Endometrium (tissue), 2 donors: Measurements from ENCODE around the gene DAPK1.
"Not testable (repeated sequence)": the region's sequence is repeated elsewhere in the genome, so short reads cannot be mapped to it uniquely, and the experiment has no call there.

ENCODE experiments used
- FAIRE-seq: peaks from 2 replicates; lab custom pipeline; 2012; peaks lifted over from hg19 to GRCh38; lab: Jason Lieb, UNC
- donor health status: control.
- donor health status: control.

DAPK1 gene

GRCh38 chr9:87543251-87543650 lies 45.6 kb downstream of the DAPK1 start:
- FAIRE-seq = peak; percentile 33

- FAIRE-seq = no peak
Observed at GRCh38 chr9:87545858-87546257, 48.2 kb downstream of the DAPK1 start.

- FAIRE-seq = no peak
Observed at GRCh38 chr9:87546704-87547103, 49.0 kb downstream of the DAPK1 start.

- no peak for FAIRE-seq
Observed at GRCh38 chr9:87547671-87548081, 50.0 kb downstream of the DAPK1 start.

GRCh38 chr9:87548159-87548558 lies 50.5 kb downstream of the DAPK1 start:
- no peak for FAIRE-seq

- FAIRE-seq = not testable (repeated sequence)
Observed at GRCh38 chr9:87549088-87549487, 51.4 kb downstream of the DAPK1 start.

- FAIRE-seq = no peak
Observed at GRCh38 chr9:87549791-87550190, 52.1 kb downstream of the DAPK1 start.

GRCh38 chr9:87550253-87550954 lies 52.7 kb downstream of the DAPK1 start:
- no peak for FAIRE-seq

GRCh38 chr9:87551772-87552217 lies 54.1 kb downstream of the DAPK1 start:
- FAIRE-seq = no peak

GRCh38 chr9:87554171-87554910 lies 56.7 kb downstream of the DAPK1 start:
- no peak for FAIRE-seq

- FAIRE-seq = no peak
Observed at GRCh38 chr9:87554976-87555375, 57.3 kb downstream of the DAPK1 start.

- no peak for FAIRE-seq
Observed at GRCh38 chr9:87556039-87556438, 58.4 kb downstream of the DAPK1 start.

GRCh38 chr9:87556821-87557220 lies 59.2 kb downstream of the DAPK1 start:
- no peak for FAIRE-seq

- FAIRE-seq = no peak
Observed at GRCh38 chr9:87557996-87558395, 60.3 kb downstream of the DAPK1 start.

- FAIRE-seq = no peak
Observed at GRCh38 chr9:87558606-87559190, 61.0 kb downstream of the DAPK1 start.

GRCh38 chr9:87562062-87562461 lies 64.4 kb downstream of the DAPK1 start:
- FAIRE-seq = no peak

- no peak for FAIRE-seq
Observed at GRCh38 chr9:87562530-87563170, 65.0 kb downstream of the DAPK1 start.

GRCh38 chr9:87564111-87564510 lies 66.4 kb downstream of the DAPK1 start:
- FAIRE-seq = no peak

- FAIRE-seq = no peak
Observed at GRCh38 chr9:87564791-87565241, 67.1 kb downstream of the DAPK1 start.

- FAIRE-seq = no peak
Observed at GRCh38 chr9:87567001-87567400, 69.3 kb downstream of the DAPK1 start.

GRCh38 chr9:87567571-87567970 lies 69.9 kb downstream of the DAPK1 start:
- no peak for FAIRE-seq

- FAIRE-seq = no peak
Observed at GRCh38 chr9:87567983-87568382, 70.3 kb downstream of the DAPK1 start.

GRCh38 chr9:87568401-87568800 lies 70.7 kb downstream of the DAPK1 start:
- FAIRE-seq = no peak
